NCI-H2196 treated with DMSO at 0.1 percent for 48 hours (cell line): ENCODE results near the gene ZGPAT.

Experiments used
- DNase-seq: peaks from one replicate; lab custom pipeline; 2025; ENCODE audit not compliant: unreplicated experiment; lab: John Stamatoyannopoulos, UW

The ZGPAT gene

GRCh38 chr20:63692436-63693082 lies 15.3 kb upstream of the ZGPAT start:
- no peak for DNase-seq

- DNase-seq = no peak
Measured at GRCh38 chr20:63693083-63693732, 14.6 kb upstream of the ZGPAT start.

DNA sequence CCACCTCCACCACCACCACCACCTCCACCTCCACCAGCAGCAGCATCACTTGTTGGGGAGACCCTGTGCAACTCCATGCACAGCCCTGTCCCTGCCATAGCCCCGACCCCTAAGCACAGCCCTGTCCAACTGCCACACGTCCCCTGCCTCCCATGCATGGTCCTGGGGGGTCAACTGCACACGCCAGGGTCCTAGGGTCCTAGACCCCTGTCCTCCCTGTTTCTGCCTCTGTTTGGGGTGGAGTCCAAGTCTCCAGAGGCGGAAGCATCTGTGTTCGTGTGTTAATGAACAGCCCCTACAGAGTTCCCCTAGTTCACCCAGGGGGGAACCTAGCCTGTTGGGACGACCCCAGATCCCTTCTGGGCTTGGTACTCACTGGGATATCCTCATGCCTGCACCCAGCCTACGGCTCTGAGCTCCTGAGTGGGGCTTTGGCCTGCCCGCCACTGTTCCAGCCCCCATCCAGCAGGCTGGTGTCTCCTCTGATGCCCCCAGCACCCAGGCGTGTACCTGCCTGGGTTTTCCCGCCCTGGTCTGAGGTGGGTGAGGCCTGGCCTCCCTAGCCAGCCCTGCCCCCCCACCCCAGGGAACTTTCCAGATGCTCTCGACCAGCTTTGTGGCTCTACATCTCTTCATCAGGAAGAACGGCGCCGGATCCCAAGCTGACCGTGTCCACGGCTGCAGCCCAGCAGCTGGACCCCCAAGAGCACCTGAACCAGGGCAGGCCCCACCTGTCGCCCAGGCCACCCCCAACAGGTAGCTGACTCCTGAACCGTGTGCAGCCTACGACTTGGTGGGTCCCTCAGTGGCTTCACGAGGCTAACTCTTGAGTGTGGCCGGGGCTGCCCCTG lies 13.9 kb upstream of the ZGPAT start:
- no peak for DNase-seq

- no peak for DNase-seq
Measured at GRCh38 chr20:63694584-63695423, 13.0 kb upstream of the ZGPAT start.

DNA sequence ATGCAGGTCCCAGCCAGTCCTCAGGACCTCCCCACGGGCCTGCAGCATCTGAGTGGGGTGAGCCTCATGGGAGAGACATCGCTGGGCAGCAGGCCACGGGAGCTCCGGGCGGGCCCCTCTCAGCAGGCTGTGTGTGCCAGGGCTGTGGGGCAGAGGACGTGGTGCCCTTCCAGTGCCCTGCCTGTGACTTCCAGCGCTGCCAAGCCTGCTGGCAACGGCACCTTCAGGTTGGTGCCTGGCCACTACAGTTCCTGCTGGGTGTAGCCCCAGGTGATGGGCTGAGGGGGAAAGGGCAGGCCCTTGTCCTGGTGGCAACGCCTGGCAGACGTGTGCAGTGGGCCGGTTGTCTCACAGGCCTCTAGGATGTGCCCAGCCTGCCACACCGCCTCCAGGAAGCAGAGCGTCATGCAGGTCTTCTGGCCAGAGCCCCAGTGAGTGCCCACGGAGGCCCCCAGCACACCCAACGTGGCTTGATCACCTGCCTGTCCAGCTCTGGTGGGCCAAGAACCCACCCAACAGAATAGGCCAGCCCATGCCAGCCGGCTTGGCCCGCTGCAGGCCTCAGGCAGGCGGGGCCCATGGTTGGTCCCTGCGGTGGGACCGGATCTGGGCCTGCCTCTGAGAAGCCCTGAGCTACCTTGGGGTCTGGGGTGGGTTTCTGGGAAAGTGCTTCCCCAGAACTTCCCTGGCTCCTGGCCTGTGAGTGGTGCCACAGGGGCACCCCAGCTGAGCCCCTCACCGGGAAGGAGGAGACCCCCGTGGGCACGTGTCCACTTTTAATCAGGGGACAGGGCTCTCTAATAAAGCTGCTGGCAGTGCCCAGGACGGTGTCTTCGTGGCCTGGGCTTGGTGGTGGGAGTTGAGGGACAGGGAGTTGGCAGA lies 12.2 kb upstream of the ZGPAT start:
- DNase-seq = no peak

GRCh38 chr20:63696306-63696627 lies 11.6 kb upstream of the ZGPAT start:
- DNase-seq = no peak

DNA sequence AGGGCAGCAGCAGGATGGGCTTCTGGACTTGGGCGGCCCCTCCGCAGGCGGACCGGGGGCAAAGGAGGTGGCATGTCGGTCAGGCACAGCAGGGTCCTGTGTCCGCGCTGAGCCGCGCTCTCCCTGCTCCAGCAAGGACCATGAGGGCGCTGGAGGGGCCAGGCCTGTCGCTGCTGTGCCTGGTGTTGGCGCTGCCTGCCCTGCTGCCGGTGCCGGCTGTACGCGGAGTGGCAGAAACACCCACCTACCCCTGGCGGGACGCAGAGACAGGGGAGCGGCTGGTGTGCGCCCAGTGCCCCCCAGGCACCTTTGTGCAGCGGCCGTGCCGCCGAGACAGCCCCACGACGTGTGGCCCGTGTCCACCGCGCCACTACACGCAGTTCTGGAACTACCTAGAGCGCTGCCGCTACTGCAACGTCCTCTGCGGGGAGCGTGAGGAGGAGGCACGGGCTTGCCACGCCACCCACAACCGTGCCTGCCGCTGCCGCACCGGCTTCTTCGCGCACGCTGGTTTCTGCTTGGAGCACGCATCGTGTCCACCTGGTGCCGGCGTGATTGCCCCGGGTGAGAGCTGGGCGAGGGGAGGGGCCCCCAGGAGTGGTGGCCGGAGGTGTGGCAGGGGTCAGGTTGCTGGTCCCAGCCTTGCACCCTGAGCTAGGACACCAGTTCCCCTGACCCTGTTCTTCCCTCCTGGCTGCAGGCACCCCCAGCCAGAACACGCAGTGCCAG lies 11.0 kb upstream of the ZGPAT start, which contains the start of gene TNFRSF6B:
TNFRSF6B (plus strand) TSS at position 25 of the 729 bp plus-strand sequence; CDS start at position 141, 116 bp downstream.
- no peak for DNase-seq

- no peak for DNase-seq
Measured at GRCh38 chr20:63697357-63697867, 10.4 kb upstream of the ZGPAT start.

- no peak for DNase-seq
Measured at GRCh38 chr20:63697868-63698545, 9.8 kb upstream of the ZGPAT start.

- no peak for DNase-seq
Measured at GRCh38 chr20:63698739-63699465, 8.9 kb upstream of the ZGPAT start.

DNA sequence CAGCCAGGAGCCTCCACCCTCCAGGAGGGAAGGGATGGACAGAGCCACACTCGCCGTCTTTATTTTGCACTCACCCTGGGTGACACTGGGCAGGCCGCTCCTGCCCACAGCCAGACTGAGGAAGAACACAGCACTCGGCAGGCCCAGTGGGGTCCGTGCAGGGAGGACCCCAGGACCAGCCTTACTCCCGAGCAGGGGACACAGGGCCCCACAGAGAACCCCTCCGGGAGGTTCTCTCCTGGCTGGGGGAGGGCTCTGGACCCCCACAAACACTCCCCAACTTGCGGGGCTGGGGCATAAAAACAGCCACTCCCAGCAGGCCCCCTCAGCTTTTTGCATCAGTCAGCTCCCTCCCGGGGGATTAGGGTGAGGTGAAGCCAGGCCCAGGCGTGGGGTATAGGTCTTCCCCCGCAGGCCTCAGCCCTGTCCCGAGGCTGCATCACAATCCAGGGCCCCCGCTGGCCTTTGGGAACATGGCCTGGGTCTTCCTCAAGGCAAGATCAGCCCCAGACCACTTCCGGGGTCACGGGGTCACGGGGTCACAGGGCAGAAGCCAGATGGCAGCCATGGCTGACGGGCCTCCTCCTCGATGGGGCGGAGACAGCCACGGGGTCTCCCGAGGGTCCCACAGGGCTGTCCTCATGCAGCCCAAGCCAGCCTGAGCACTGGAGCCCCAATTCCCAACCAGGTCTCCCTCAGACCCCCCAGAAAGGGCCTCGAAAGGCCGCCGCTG lies 8.2 kb upstream of the ZGPAT start:
- DNase-seq = no peak

- no peak for DNase-seq
Measured at GRCh38 chr20:63700199-63701050, 7.4 kb upstream of the ZGPAT start.

DNA sequence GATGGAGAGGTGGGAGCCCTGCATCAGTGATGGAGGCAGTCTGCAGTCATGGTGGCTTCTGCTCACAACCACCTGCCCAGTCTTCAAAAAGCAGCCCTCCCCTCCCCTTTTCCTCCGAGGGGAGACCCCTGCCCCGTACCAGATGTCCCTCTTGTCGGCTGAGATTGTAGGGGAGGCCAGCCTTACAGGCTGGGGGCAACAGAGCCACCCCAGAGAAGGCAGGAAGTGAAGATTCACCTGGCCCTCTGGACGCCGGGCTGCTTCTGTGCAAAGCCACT lies 6.8 kb upstream of the ZGPAT start:
- DNase-seq = no peak

- no peak for DNase-seq
Measured at GRCh38 chr20:63701329-63702035, 6.4 kb upstream of the ZGPAT start.

GRCh38 chr20:63702036-63702665 lies 5.7 kb upstream of the ZGPAT start:
- DNase-seq = no peak
